Activated CD4-positive, alpha-beta T cell treated with anti-CD3 and anti-CD28 coated beads, Interleukin-2, amount 50 U/mL, for 16 hours (primary cell): Measurements from ENCODE around the gene ARHGAP18.
A peak's percentile ranks its signal among the peaks of the same experiment; 100 is the strongest.
"Not testable (repeated sequence)": the region's sequence is repeated elsewhere in the genome, so short reads cannot be mapped to it uniquely, and the experiment has no call there.

Experiments used
- DNase-seq: peaks from one replicate; pipeline ENCODE4 v3.0.0-alpha.2; 2020

Gene ARHGAP18

DNA sequence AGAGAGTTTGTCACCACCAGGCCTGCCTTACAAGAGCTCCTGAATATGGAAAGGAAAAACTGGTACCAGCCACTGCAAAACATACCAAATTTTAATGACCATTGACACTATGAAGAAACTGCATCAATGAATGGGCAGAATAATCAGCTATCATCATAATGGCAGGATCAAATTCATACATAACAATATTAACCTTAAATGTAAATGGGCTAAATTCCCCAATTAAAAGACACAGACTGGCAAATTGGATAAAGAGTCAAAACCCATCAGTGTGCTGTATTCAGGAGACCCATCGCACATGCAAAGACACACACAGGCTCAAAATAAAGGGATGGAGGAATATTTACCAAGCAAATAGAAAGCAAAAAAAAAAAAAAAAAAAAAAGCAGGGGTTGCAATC, 139.0 kb downstream of the ARHGAP18 start:
- not testable (repeated sequence) for DNase-seq

DNA sequence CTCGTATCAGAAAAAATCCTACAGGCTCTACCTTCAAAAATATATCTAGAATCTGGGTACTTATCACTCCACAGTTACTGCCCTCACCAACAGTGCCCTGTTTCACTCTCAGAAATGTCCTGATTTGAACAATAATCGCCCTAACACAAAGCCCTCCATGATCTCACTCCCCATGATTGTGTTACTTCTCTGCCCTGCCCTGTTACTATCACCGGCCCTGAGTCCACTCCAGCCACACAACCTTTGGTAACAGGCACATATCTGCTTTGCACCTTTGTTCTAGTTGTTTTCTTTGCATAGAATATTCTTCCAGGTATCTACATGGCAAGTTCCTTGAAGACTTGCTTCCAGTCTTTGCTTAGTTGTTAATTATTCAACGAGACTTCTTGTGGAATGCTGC, 142.0 kb downstream of the ARHGAP18 start:
- DNase-seq: no peak

- peak; percentile 36 for DNase-seq
These were observed 142.6 kb downstream of the ARHGAP18 start for GRCh38 chr6:129567374-129567773.

- no peak for DNase-seq
These were observed 144.2 kb downstream of the ARHGAP18 start for GRCh38 chr6:129565811-129566210.

- DNase-seq: no peak
These were observed 144.6 kb downstream of the ARHGAP18 start for GRCh38 chr6:129565366-129565765.

GRCh38 chr6:129558248-129558647, 151.7 kb downstream of the ARHGAP18 start:
- DNase-seq: no peak

- DNase-seq: no peak
These were observed 154.7 kb downstream of the ARHGAP18 start for GRCh38 chr6:129555206-129555832.

GRCh38 chr6:129552413-129552812, 157.6 kb downstream of the ARHGAP18 start:
- no peak for DNase-seq

- no peak for DNase-seq
These were observed 158.5 kb downstream of the ARHGAP18 start for GRCh38 chr6:129551486-129551885.

DNA sequence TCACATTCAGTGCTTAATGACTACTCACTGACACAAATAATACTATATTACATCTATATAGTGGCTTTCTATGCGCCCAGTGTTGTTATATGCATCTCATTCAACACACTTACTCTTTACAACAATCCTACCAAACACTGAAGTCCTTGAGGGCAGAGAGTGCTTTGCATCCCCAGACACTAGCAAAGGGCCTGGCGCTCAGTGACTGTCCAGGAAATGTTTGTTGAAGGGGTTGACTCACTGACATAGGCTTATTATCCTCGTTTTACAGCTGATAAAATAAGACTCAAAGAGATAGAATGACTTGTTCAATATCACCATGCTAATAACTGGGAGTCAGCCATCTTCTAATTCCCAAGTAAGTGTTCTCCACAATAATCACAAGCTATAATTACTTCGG, 163.3 kb downstream of the ARHGAP18 start:
- DNase-seq: no peak

- DNase-seq: no peak
These were observed 164.9 kb downstream of the ARHGAP18 start for GRCh38 chr6:129544892-129545612.

DNA sequence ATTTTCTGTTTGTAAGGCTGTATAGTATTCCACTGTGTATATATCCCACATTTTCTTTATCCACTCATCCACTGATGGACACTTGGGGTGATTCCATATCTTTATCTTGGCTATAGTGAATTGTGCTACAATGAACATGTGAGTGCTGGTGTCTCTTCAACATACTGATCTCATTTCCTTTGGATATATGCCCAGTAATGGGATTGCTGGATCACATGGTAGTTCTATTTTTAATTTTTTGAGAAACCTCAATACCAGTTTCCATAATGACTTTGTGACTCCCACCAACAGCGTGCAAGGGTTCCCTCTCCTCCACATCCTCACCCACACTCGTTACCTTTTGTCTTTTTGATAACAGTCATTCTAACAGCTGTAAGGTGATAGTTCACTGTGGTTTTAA, 166.0 kb downstream of the ARHGAP18 start:
- DNase-seq: no peak

GRCh38 chr6:129542705-129543104, 167.3 kb downstream of the ARHGAP18 start:
- DNase-seq: no peak

DNA sequence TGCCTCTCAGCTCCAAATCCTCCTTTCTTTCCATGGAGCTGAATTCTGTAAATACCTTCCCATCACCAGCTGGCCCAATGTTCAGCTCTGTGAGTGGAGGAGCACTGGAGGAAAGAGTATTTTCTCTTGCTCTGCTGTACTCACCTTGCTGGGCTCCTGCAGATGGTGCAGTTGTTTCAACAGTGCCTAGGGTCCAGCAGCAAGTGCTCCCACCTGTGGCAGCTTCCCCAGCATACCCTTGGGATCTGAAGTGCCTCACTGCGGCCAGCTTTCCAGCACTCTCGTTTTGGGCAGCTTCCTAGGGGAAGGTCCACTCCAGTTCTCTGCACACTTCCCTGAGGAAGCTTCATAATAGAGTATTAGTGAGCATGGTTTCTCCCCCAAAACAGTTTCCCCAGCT, 170.9 kb downstream of the ARHGAP18 start:
- DNase-seq: no peak

DNA sequence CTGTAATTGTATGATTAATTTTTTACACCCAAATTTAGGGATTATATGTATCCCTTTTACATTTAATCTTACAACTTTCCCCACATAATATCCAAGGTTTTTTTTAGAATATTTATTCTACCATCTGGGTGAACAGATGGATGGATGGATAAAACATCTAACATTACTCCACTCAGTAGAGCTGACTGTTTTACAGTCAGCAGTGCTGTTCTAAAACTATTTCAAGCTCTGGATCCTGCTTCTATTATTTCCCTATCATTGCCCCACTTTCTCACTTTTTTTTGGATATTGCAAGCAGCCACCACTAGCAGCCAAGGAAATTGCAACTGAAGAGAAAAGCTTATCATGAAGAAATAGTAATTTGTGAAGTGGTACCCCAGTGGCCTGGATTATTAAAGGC, 173.7 kb downstream of the ARHGAP18 start:
- no peak for DNase-seq

DNA sequence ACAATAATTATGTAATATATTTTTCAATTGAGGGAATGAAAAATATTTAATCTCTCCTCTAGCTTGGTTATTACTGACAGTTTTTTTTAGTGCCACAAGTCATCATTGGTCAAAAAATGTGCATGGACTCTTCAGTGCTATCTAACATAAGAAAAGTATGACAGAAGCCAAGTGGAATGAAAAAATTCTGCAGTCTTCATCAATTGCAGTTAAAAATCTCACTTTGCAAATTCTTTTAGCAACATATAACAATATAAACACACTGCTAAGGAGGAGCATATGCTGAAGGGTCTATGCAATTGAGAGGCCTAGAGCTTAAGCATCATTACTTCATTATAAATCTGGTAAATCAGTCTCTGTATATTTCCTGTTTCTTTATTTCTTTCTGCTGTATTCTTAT, 175.1 kb downstream of the ARHGAP18 start:
- DNase-seq: no peak
